Measurements from ENCODE around the gene NXF1. TPM values are rescaled to one million over a fixed set of nuclear protein-coding genes. Genes with fewer than 3 reads are reported as not detected.
A peak's percentile ranks its signal among the peaks of the same experiment; 100 is the strongest.

NXF1 gene
- polyA plus RNA-seq, 1 experiment = 48.9 TPM

DNA sequence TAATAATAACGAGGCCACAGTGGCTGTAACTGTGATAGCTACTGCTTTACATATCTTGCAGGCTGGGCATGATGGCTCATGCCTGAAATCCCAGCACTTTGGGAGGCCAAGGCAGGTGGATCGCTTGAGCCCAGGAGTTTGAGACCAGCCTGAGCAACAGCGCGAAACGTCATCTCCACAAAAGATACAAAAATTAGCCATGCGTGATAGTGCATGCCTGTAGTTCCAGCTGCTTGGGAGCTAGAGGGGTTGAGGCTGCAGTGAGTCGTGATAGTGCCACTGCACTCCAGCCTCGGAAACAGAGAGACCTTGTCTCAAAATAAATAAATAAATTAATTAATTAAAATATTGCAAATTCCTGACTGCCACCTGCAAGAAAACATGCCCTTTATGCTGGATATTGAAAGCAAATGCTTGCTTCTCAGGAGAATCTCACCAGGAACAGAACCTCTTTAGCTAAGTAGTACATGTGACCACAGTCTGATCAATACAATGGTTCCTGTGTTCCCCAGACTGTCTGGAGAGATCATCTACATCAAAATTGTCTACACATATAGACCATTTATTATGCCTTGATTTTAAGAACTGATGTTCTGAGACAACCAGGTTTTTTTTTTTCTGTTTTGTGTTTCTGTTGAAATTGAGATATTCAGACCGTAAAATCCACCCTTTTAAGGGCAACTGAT, 57.6 kb downstream of the NXF1 start:
- ChIA-PET POLR2A (interaction anchor here (0.6 to 1.4 kb wide), 2 partner anchors 14 to 134 kb away, joined by 3 to 4 read pairs; partner anchors contain the start of gene POLR2G), CTCF (no interaction called here)
- Histone ChIP-seq H3K4me3 (ENCODE audit: low read depth, low read length) (no peak overlapping the region), H3K27ac (ENCODE audit: low read depth, low read length) (no peak overlapping the region), H3K27me3 (ENCODE audit: control insufficient read depth, insufficient read depth, low read length) (no peaks in the 10 kb centered on the region), H3K9me3 (ENCODE audit: control insufficient read depth, insufficient read depth, low read length) (no peaks in the 10 kb centered on the region)
- TF ChIP-seq, protein P1, sequence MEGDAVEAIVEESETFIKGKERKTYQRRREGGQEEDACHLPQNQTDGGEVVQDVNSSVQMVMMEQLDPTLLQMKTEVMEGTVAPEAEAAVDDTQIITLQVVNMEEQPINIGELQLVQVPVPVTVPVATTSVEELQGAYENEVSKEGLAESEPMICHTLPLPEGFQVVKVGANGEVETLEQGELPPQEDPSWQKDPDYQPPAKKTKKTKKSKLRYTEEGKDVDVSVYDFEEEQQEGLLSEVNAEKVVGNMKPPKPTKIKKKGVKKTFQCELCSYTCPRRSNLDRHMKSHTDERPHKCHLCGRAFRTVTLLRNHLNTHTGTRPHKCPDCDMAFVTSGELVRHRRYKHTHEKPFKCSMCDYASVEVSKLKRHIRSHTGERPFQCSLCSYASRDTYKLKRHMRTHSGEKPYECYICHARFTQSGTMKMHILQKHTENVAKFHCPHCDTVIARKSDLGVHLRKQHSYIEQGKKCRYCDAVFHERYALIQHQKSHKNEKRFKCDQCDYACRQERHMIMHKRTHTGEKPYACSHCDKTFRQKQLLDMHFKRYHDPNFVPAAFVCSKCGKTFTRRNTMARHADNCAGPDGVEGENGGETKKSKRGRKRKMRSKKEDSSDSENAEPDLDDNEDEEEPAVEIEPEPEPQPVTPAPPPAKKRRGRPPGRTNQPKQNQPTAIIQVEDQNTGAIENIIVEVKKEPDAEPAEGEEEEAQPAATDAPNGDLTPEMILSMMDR (IDR thresholded peaks at IDR 0.05; ENCODE audit: low read depth, low read length) = no peak
- DNase-seq (ENCODE audit: low read depth, low spot score) = no peak

Small RNA genes lying within 50 kb of the gene (small RNA-seq; reads per million reads assigned to genes)
- gene MIR6514 (ENCODE audit: insufficient read length, low read depth) = 0.81 reads per million
- not detected for gene RF00099 (ENCODE audit: insufficient read length, low read depth)
- gene RNU6-118P (ENCODE audit: insufficient read length, low read depth) = not detected
- gene SNORD22 (ENCODE audit: insufficient read length, low read depth) = not detected
- gene SNORD26 (ENCODE audit: insufficient read length, low read depth) = not detected
- gene SNORD27 (ENCODE audit: insufficient read length, low read depth) = not detected
- gene SNORD28 (ENCODE audit: insufficient read length, low read depth) = not detected
- 8,122 reads per million, percentile 98 among the genes with 10 or more reads in this experiment for gene SNORD30 (ENCODE audit: insufficient read length, low read depth)

Other genes with a start within 250 kb of the NXF1 start
- 2,186 and 2,474 TPM in 2 replicates for gene EEF1G, start 231.5 kb downstream of the NXF1 start, polyA plus RNA-seq (2011; rRNA removed)
- gene TUT1, start 213.9 kb downstream of the NXF1 start, polyA plus RNA-seq (2011; rRNA removed) = 7.8 and 9.0 TPM in 2 replicates
- 22.9 and 36.7 TPM in 2 replicates for gene MTA2, start 203.6 kb downstream of the NXF1 start, polyA plus RNA-seq (2011; rRNA removed)
- gene EML3, start 192.7 kb downstream of the NXF1 start, polyA plus RNA-seq (2011; rRNA removed) = 17.1 and 18.6 TPM in 2 replicates
- 1.4 and 2.0 TPM in 2 replicates for gene ROM1, start 192.2 kb downstream of the NXF1 start, polyA plus RNA-seq (2011; rRNA removed)
- gene B3GAT3, start 183.5 kb downstream of the NXF1 start, polyA plus RNA-seq (2011; rRNA removed) = 14.5 and 20.2 TPM in 2 replicates
- gene GANAB, start 158.8 kb downstream of the NXF1 start, polyA plus RNA-seq (2011; rRNA removed) = 369 and 464 TPM in 2 replicates
- 10.6 and 12.6 TPM in 2 replicates for gene INTS5, start 152.1 kb downstream of the NXF1 start, polyA plus RNA-seq (2011; rRNA removed)
- 38.8 and 43.6 TPM in 2 replicates for gene C11orf98, start 140.2 kb downstream of the NXF1 start, polyA plus RNA-seq (2011; rRNA removed)
- gene CSKMT, start 140.1 kb downstream of the NXF1 start, polyA plus RNA-seq (2011; rRNA removed) = 4.6 and 4.7 TPM in 2 replicates
- gene UQCC3, start 133.8 kb downstream of the NXF1 start, polyA plus RNA-seq (2011; rRNA removed) = 5.4 and 6.2 TPM in 2 replicates
- gene LBHD1, start 133.2 kb downstream of the NXF1 start, polyA plus RNA-seq (2011; rRNA removed) = 2.4 and 3.2 TPM in 2 replicates
- gene UBXN1, start 126.4 kb downstream of the NXF1 start, polyA plus RNA-seq (2011; rRNA removed) = 92.8 and 100 TPM in 2 replicates
- 4.1 and 5.7 TPM in 2 replicates for gene LRRN4CL, start 115.9 kb downstream of the NXF1 start, polyA plus RNA-seq (2011; rRNA removed)
- gene BSCL2, start 98.0 kb downstream of the NXF1 start, polyA plus RNA-seq (2011; rRNA removed) = 42.8 and 63.7 TPM in 2 replicates
- gene GNG3, start 97.8 kb downstream of the NXF1 start, polyA plus RNA-seq (2011; rRNA removed) = 0.11 TPM in 1 of 2 replicates, not detected in the other
- 26.6 and 28.2 TPM in 2 replicates for gene HNRNPUL2, start 78.0 kb downstream of the NXF1 start, polyA plus RNA-seq (2011; rRNA removed)
- gene TTC9C, start 77.0 kb downstream of the NXF1 start, polyA plus RNA-seq (2011; rRNA removed) = 32.2 and 32.5 TPM in 2 replicates
- 3.2 and 3.7 TPM in 2 replicates for gene ZBTB3, start 51.3 kb downstream of the NXF1 start, polyA plus RNA-seq (2011; rRNA removed)
- 213 and 215 TPM in 2 replicates for gene POLR2G, start 43.9 kb downstream of the NXF1 start, polyA plus RNA-seq (2011; rRNA removed)
- gene TAF6L, start 34.0 kb downstream of the NXF1 start, polyA plus RNA-seq (2011; rRNA removed) = 8.9 and 13.4 TPM in 2 replicates
- 51.7 and 63.8 TPM in 2 replicates for gene TMEM179B, start 18.0 kb downstream of the NXF1 start, polyA plus RNA-seq (2011; rRNA removed)
- gene TMEM223, start 13.4 kb downstream of the NXF1 start, polyA plus RNA-seq (2011; rRNA removed) = 12.3 and 13.5 TPM in 2 replicates
- 51.7 and 52.1 TPM in 2 replicates for gene STX5, start 26.6 kb upstream of the NXF1 start, polyA plus RNA-seq (2011; rRNA removed)
- gene TEX54, start 27.4 kb upstream of the NXF1 start, polyA plus RNA-seq (2011; rRNA removed) = not detected in 2 replicates
- gene WDR74, start 34.1 kb upstream of the NXF1 start, polyA plus RNA-seq (2011; rRNA removed) = 18.0 and 21.6 TPM in 2 replicates
- gene SLC3A2, start 75.5 kb upstream of the NXF1 start, polyA plus RNA-seq (2011; rRNA removed) = 263 and 284 TPM in 2 replicates
- not detected in 2 replicates for gene CHRM1, start 115.9 kb upstream of the NXF1 start, polyA plus RNA-seq (2011; rRNA removed)
- not detected in 2 replicates for gene SLC22A6, start 179.5 kb upstream of the NXF1 start, polyA plus RNA-seq (2011; rRNA removed)
- not detected in 2 replicates for gene SLC22A8, start 210.4 kb upstream of the NXF1 start, polyA plus RNA-seq (2011; rRNA removed)